Embryonic facial prominence (tissue), 1 donor: Measurements from ENCODE around the gene PRDX3.
A peak's percentile ranks its signal among the peaks of the same experiment; 100 is the strongest.
"Not testable (repeated sequence)": the region's sequence is repeated elsewhere in the genome, so short reads cannot be mapped to it uniquely, and the experiment has no call there.

Source experiments
- DNase-seq: peaks from one replicate; pipeline ENCODE4 v3.0.0-alpha.2; 2016; ENCODE audit errors: extremely low spot score

Gene PRDX3

DNA sequence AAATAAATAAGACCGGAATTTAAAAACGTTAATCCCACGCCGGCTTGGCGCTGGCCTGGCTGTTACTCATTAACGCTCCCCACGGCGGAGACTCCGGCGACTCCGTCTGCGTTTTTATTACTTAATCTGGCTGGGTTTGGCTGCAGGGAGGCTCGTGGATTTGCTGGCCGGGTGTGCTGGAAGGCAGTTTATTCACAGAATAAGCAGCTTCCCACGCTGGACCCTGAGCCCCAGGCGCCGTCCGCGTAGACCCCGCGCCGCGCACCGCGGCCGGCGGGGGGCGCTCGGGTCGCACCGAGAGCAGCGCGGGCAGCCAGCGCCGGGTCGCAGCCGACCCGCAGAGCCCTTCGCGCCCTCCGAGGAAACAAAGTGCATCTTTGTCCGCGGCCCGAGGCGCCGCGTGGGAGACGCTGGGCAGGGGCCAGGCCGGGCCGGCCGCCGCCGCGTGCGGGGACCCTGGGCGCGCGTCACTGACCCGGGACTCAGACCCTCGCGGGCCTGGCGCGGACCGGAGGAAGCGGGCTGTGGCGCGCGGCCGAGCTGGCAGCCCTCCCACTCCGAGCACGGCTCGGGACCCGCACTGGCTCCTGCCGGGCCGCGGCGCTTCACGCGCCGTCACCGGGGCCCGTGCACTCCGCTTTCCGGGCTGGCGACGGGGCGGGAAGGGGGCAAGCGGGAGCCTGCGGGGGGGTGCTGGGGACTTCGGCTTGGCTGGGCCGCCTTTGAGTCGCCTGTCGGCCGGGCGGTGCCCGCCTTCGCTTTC, 28.2 kb upstream of the PRDX3 start:
- DNase-seq = no peak

DNA sequence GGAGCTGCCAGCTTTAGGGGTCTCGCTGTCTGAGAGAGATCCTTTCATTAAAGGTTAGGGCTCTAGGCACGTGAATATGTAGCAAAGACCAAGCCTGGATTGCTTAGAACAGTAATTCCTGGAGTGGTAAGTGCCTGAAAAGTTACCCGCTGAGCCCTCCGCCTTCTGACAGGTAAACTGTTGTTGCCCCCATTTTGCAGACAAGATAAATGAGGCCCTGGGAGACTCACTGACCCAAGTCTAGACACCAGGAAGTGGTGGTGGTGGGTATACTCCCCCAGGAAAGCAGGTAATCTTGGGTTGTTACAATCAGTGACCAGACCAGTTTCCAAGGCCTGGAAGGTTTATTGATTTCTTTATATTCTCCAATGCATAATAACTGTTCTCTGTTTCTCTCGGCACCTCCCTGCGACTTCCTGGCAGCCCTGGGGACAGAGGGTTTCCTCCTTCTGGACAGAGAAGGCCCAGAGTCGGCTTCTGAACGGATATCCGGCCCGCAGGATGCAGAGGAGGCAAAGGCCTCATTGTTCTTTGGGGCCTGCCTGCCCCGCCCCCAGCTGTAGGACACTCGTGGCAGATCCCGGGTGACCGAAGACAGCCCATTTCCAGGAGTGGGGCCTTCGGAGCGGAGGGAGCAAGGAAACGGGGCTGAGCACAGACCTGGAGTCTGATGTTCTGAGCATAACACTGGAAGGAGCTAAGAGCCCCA, 27.4 kb upstream of the PRDX3 start:
- no peak for DNase-seq

- no peak for DNase-seq
Observed at GRCh38 chr10:119203006-119203405, 24.4 kb upstream of the PRDX3 start.

DNA sequence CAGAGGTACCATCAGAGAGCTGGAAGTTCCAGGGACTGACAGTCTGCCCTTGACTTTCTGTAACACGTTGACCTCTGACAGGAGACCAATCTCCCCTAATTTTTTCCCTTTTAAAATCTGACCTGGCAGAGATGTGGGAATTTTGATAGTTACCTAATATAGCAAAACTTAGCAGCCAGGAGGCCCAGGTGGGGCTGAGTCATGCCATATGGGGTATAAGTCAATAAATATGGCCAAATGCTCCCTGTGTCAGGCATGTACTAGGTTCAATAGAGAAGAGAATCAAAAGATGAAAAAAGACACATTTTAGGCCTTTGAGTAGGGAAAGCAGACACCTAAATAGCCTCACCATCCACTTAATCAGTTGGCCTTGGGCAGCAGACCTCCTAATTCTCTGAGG, 22.6 kb upstream of the PRDX3 start:
- no peak for DNase-seq

DNA sequence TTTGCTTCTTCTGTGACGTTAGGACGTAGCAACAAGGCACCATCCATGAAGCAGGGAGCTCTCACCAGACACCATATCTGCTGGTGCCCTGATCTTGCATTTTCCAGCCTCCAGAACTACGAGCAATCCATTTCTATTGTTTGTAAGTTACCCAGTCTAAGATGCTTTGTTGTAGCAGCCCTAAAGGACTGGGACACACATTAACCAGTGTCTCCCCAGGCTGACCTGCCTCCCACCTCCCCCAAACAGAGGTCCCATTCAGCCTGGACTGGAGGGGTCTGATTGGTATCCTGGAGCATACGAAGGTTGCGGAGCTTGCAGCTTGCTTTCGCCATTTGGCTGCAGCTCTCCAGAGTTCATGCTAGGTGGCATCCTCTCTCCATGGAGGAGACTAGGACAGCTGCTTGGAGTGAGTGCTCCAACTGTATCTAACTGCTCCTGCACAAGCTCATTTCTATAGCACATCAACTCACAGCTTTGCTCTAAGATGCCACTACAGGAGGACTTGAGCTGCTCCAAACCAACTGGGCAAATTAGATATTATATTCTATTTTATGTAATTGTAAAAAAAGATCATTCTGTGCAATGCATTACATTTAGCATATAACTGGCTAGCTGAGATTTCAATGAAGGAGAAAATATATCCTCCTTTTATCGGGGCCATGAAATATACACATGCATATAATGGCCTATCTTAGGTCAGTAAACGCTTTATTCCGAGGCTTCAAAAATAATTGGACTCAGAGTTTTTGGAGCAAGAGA, 20.8 kb upstream of the PRDX3 start:
- peak; percentile 64 for DNase-seq

DNA sequence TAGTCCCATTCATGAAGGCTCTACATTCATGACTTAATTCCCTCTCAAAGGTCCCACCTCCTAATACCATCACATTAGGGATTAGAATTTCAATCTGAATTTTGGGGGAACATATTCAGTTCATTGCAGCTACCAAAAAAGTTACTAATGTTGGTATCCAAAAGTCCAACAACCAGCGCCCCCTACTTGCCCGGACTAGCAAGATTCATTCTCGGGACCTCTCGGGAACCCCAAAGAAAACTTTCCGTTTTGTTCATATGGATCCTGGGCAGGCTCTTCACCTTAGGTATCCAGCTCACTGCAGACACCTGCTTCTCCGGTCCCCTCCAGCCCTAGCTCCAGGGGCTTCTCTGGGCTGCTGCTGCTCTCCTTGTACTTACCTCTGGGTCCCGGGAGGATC, 19.8 kb upstream of the PRDX3 start:
- no peak for DNase-seq

DNA sequence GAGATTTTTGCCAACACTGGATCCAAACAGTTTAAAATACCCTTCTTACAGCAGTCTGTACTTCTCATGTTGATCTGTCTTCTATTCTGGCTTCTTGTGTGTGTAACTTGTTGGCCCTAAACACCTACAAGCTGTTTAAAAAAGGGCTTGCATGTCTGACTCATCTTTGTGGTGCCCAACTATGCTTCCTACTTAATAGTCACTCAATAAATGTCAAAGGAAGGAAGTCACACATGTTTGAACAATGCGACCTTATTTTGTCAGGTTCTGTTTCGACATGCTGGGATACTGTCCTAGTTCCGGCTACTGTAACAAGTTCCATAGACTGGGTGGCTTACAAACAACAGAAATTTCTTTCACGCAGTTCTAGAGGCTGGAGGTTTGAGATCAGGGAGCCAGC, 19.3 kb upstream of the PRDX3 start:
- DNase-seq = no peak

DNA sequence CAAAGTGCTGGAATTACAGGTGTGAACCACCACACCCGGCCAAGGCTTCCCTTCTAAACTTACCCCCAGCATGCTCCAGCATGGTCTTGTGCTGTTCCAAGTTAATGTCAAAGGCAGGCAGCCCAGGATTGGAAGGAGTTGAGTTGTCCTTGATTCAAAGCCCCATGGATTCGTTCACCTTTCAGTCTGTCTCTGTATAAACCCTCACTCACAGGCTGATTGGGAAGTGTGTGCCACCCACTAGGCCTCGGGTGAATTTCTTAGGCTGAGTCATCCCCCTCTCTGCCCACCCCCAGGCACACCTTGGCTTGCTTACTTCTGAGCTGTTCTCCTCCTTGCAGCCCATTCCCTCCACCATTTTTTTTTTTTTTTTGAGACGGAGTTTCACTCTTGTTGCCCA, 13.3 kb upstream of the PRDX3 start:
- no peak for DNase-seq

DNA sequence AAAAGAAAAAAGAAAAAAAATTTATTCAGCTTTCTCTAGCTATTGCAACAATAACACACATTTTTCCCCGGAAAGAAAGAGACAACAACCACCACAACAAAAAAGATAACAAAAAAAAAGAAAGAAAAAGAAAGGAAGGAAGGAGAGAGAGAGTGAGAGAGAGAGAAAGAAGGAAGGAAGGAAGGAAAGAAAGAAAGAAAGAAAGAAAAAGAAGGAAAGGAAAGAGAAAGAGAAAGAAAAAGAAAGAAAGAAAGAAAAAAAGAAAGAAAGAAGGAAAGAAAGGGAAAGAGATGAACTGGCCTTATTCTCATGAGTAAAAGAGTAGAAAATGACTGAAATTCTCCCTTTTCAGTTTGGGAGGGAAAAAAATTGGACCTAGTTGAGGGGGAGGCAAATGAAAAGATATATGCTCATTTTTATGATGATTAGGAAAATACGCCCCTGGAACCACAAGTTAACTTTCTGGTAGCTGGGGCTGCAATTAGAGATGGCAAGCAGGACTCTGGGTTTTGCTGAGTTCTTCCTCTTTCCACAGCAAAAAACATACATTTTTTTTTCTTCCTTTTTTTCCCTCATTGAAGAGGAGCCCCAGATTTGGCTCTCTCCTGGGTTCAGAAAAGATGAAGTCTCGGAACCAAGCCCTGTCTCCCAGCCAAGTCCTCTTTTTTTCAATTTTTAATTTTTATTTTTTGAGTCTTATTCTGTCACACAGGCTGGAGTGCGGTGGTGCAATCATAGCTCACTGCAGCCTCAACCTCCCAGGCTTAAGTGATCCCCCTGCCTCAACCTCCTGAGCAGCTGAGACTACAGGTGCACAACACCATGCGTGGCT, 12.6 kb upstream of the PRDX3 start:
- no peak for DNase-seq

GRCh38 chr10:119190353-119190752, 11.7 kb upstream of the PRDX3 start:
- DNase-seq = no peak

DNA sequence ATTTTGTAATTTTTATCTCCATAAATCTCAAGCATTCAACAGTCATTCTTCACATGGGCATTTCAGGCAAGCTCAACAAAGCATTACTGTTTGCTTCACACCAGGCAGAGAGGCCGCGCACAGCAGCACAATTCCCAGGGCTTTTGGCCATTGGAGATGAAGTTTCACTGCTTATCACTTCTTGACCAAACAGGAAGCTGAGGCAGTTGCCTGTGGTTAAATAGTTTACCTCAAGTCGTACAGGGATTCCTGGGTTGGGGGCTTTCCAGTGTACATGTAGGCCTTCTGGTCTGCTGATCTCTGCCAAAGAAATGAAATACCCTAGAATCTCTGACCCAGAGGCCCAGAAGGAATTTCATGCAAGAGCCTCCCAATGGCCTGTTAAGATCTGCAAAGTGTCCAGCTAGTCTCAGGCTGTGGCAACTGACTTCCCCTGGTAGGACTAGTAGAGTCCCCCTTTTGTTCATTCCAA, 11.2 kb upstream of the PRDX3 start:
- DNase-seq = no peak

DNA sequence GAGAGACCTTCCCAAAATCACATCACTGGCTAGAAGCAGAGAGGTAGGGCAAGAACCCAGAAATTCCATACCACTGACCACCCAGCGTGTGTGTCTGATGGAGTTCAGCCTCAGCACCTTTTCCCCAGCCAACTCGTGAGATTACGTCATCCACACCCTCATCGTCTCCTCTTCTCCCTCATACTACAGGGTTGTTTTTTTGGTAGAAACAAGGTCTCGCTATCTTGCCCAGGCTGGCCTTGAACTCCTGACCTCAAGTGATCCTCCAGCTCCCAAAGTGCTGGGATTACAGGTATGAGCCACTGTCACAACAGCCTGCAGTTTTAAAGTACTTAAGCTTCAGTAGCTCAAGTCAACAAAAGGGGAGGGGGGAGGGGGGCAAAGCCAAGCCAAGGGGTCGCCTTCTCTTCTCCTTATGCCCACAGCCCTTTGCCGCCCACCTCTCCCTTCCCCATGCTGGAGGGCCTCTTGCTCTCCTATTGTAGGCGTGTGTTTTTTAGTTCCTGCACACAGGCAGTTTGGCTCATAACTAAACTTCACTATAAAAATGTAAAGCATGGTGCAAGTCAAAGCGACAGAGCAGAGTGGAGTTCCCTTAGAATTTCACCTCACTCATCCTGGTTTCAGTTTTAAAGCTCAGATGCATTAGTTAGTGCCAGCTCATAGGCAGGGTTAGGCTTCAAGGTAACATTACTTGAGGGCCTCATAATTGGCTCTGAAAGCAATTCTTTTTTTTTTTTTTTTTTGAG, 5.2 kb upstream of the PRDX3 start:
- DNase-seq = no peak

GRCh38 chr10:119180850-119181400, 2.3 kb upstream of the PRDX3 start:
- DNase-seq = not testable (repeated sequence)

DNA sequence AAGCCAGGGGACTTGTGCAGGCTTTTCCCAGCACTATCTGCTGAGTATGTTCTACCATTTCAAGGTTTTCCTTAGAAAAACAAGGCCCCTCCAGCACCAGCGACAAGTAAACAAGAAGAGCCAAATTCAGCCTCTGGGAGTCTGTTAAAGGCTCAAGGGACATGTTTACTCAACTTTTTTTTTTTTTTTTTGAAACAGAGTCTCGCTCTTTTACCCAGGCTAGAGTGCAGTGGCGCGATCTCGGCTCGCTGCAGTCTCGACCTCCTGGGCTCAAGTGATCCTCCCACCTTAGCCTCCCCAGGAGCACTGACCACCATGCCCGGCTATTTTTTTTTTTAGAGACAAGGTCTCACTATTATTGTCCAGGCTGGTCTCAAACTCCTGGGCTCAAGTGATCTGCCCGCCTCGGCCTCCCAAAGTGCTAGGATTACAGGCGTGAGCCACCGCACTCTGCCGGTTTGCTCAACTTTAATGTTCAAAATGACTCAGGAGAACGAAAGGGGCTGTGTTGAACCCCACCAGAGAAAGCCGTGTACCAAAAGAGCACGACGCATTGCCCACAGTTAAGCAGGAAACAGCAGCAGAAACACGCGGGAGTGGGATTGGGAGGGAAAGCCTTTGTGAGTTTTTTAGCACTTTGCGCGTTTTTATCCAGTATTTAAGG, 772 bp downstream of the PRDX3 start:
- no peak for DNase-seq

GRCh38 chr10:119176166-119176565, 2.4 kb downstream of the PRDX3 start:
- DNase-seq = no peak

GRCh38 chr10:119174109-119174508, 4.5 kb downstream of the PRDX3 start:
- no peak for DNase-seq

GRCh38 chr10:119167041-119167440, 11.6 kb downstream of the PRDX3 start:
- no peak for DNase-seq

DNA sequence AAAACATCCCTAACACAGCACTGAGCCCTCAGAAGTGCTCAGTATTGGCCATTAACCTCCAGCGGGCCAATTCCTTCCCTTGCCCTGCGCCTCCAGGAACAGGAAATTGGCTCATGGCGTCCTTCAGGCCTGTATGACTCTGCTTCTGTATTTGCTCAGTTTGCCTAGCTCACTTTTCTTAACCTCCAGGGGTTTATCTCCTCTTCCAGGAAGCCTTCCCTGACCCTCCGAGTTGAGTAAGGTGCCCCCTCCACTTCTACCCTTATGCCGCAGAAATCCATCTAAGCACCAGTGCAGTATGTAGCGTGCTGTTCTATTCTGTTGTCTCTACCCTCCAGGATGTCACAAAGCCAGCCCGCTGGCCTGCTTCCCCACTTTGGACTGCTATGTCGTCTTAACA, 12.0 kb downstream of the PRDX3 start:
- no peak for DNase-seq

DNA sequence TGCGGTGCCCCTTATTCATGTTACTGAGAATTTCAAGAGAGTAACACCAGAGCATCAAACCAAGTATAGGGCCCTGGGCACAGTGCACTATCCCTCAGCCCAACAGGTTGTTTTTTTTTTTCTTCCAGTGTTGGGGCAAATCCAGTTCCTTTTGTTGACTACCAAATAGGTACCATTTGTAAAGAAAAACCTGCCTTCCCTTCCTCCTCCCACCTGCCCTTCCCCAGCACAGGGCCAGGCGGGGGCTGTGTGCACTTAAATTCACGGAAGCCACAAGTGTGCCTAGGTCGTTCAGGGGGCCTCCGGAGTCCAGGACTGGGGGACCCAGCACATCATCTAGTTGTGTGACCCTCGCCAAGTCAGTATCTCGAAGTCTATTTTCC, 12.5 kb downstream of the PRDX3 start:
- no peak for DNase-seq
